HCT116 (cell line): ENCODE measurements around the gene HFM1. TPM values are rescaled to one million over a fixed set of nuclear protein-coding genes. Genes with fewer than 3 reads are reported as not detected.
"Not testable (repeated sequence)": the region's sequence is repeated elsewhere in the genome, so short reads cannot be mapped to it uniquely, and the experiment has no call there.

Experiments
- ATAC-seq: fragments of 200-7000 bp; cut with Tn5 transposase; 2 replicates; pipeline ENCODE4 v1.9.1; 2020; ENCODE audit warnings: mild to moderate bottlenecking, moderate library complexity
- BruUV-seq: library from RNA; stranded (reverse); fragments of 400-500 nt; replicated peaks from 2 replicates; lab custom pipeline; 2021; lab: Mats Ljungman, UMichigan
- CTCF ChIA-PET: fragments of 300-600 bp; sonication (Branson Sonifier 250); formaldehyde crosslinking; loops from one replicate; lab custom pipeline; 2021; ENCODE audit warnings: antibody characterized with exemption; lab: Charles Lee
- POLR2A ChIA-PET: fragments of 300-600, 350-600 bp; sonication (Branson Sonifier 250); formaldehyde crosslinking; loops from one replicate; lab custom pipeline; 2021; ENCODE audit warnings: antibody characterized with exemption; lab: Charles Lee
- RAD21 ChIA-PET, 2 experiments: fragments of 300-600 bp; sonication (Branson Sonifier 250); formaldehyde crosslinking; loops; one replicate each; lab custom pipeline; 2023; ENCODE audit warnings: low total read pairs in 2 of 2; ENCODE audit not compliant: uncharacterized antibody in 2 of 2, unreplicated experiment in 2 of 2, low non-redundant PET in 1 of 2; lab: Charles Lee
- DNase-seq: peaks from one replicate; pipeline ENCODE4 v3.0.0-alpha.2; 2010; ENCODE audit warnings: low read depth, low spot score
- H2AFZ ChIP-seq: fragments of 200-600 bp; shearing (Covaris generic), sonication (generic); 2 replicates; pipeline ENCODE4 v1.6.1; 2017; ENCODE audit warnings: low read depth, mixed run types, mixed read lengths, antibody characterized with exemption, low read length; ENCODE audit not compliant: poor library complexity, severe bottlenecking
- H3K27ac ChIP-seq: 2 replicates; pipeline ENCODE4 v1.5.1; 2012; ENCODE audit warnings: low read depth, low read length
- H3K27me3 ChIP-seq: fragments of 200-600 bp; sonication (generic); 2 replicates; pipeline ENCODE4 v1.6.1; 2016; ENCODE audit warnings: mixed run types, low read length, mixed read lengths; ENCODE audit not compliant: insufficient read depth
- H3K36me3 ChIP-seq, 2 experiments: fragments of 200-500 bp in 1 of 2; fragments of 200-600 bp in 1 of 2; sonication (Bioruptor generic) in 1 of 2; sonication (generic) in 1 of 2; 2 replicates each; pipeline versions ENCODE4 v1.5.1 to v1.6.1; 2014 to 2016; ENCODE audit warnings: low read length in 2 of 2, inconsistent platforms in 1 of 2, mixed read lengths in 1 of 2, mixed run types in 1 of 2; ENCODE audit not compliant: insufficient read depth in 2 of 2, control insufficient read depth in 1 of 2
- H3K4me1 ChIP-seq, 2 experiments: fragments of 200-600 bp in 1 of 2; sonication (generic) in 1 of 2; 2 replicates each; pipeline versions ENCODE4 v1.5.1 to v1.6.1; 2012 to 2017; ENCODE audit warnings: low read length in 2 of 2, inconsistent platforms in 1 of 2, mild to moderate bottlenecking in 1 of 2, mixed read lengths in 1 of 2, mixed run types in 1 of 2, moderate library complexity in 1 of 2; ENCODE audit not compliant: insufficient read depth in 2 of 2, control insufficient read depth in 1 of 2
- H3K4me2 ChIP-seq: fragments of 200-600 bp; sonication (generic); 2 replicates; pipeline ENCODE4 v1.6.1; 2017; ENCODE audit warnings: mixed run types, low read length, mixed read lengths
- H3K4me3 ChIP-seq, 2 experiments: fragments of 200-600 bp in 1 of 2; sonication (generic) in 1 of 2; replicated peaks in 1 of 2; 2 replicates each; pipeline ENCODE4 v1.5.1; 2011 to 2016; ENCODE audit warnings: low read length in 2 of 2, control low read depth in 1 of 2, low read depth in 1 of 2, mild to moderate bottlenecking in 1 of 2, mixed read lengths in 1 of 2, mixed run types in 1 of 2
- H3K79me2 ChIP-seq: fragments of 200-600 bp; sonication (generic); 2 replicates; pipeline ENCODE4 v1.6.1; 2017; ENCODE audit warnings: mild to moderate bottlenecking, mixed run types, low read length, moderate library complexity, mixed read lengths; ENCODE audit not compliant: insufficient read depth
- H3K9ac ChIP-seq: fragments of 200-600 bp; sonication (generic); 2 replicates; pipeline ENCODE4 v1.6.1; 2016; ENCODE audit warnings: low read length, mixed read lengths
- H3K9me2 ChIP-seq: fragments of 200-600 bp; sonication (generic), shearing (Covaris generic); 2 replicates; pipeline ENCODE4 v1.6.1; 2017; ENCODE audit warnings: mixed run types, mild to moderate bottlenecking, moderate library complexity; ENCODE audit not compliant: insufficient read depth
- H3K9me3 ChIP-seq, 2 experiments: fragments of 200-500 bp in 1 of 2; fragments of 200-600 bp in 1 of 2; sonication (Bioruptor generic) in 1 of 2; sonication (generic) in 1 of 2; 2 replicates each; pipeline ENCODE4 v1.6.1; 2014 to 2017; ENCODE audit warnings: low read length in 2 of 2, mixed read lengths in 2 of 2, inconsistent platforms in 1 of 2, low read depth in 1 of 2, mild to moderate bottlenecking in 1 of 2, mixed run types in 1 of 2, moderate library complexity in 1 of 2; ENCODE audit not compliant: control insufficient read depth in 1 of 2, insufficient read depth in 1 of 2
- H4K20me1 ChIP-seq: fragments of 200-600 bp; sonication (generic), shearing (Covaris generic); 2 replicates; pipeline ENCODE4 v1.6.1; 2017; ENCODE audit warnings: mixed run types, mild to moderate bottlenecking, moderate library complexity; ENCODE audit not compliant: insufficient read depth
- CBX3 ChIP-seq: IDR thresholded peaks from 2 replicates; pipeline ENCODE4 v1.6.1; 2012; ENCODE audit warnings: low read depth
- CEBPB ChIP-seq: IDR thresholded peaks from 2 replicates; pipeline ENCODE4 v1.6.1; 2012; ENCODE audit warnings: low read depth
- EGR1 ChIP-seq: IDR thresholded peaks from 2 replicates; pipeline ENCODE4 v1.6.1; 2012; ENCODE audit warnings: low read depth
- ELF1 ChIP-seq: IDR thresholded peaks from 2 replicates; pipeline ENCODE4 v1.6.1; 2012; ENCODE audit warnings: low read depth, borderline replicate concordance
- JUND ChIP-seq: IDR thresholded peaks from 2 replicates; pipeline ENCODE4 v1.6.1; 2012
- MAX ChIP-seq: IDR thresholded peaks from 2 replicates; pipeline ENCODE4 v1.6.1; 2012
- POLR2AphosphoS5 ChIP-seq: IDR thresholded peaks from 2 replicates; pipeline ENCODE4 v1.6.1; 2011; ENCODE audit warnings: mild to moderate bottlenecking, low read depth, low read length, moderate library complexity
- RAD21 ChIP-seq: IDR thresholded peaks from 2 replicates; pipeline ENCODE4 v1.6.1; 2012; ENCODE audit warnings: low read depth, mild to moderate bottlenecking
- REST ChIP-seq: IDR thresholded peaks from 2 replicates; pipeline ENCODE4 v1.6.1; 2012; ENCODE audit warnings: low read depth
- SIN3A ChIP-seq: IDR thresholded peaks from 2 replicates; pipeline ENCODE4 v1.6.1; 2012; ENCODE audit warnings: low read depth
- SP1 ChIP-seq: IDR thresholded peaks from 2 replicates; pipeline ENCODE4 v1.6.1; 2012; ENCODE audit warnings: low read depth
- TCF7L2 ChIP-seq: IDR thresholded peaks from 2 replicates; pipeline ENCODE4 v1.7.0; 2011; ENCODE audit warnings: borderline replicate concordance, inconsistent platforms; ENCODE audit not compliant: insufficient read depth, insufficient read length; ENCODE audit errors: extremely low read depth
- ZBTB33 ChIP-seq: IDR thresholded peaks from 2 replicates; pipeline ENCODE4 v1.6.1; 2011; ENCODE audit warnings: mild to moderate bottlenecking, low read length, moderate library complexity; ENCODE audit not compliant: insufficient replicate concordance; ENCODE audit errors: extremely low read depth
- ZFX ChIP-seq: fragments of 450-650 bp; IDR thresholded peaks from 2 replicates; pipeline ENCODE4 v1.6.1; 2017
- ZNF274 ChIP-seq: fragments of 200-500 bp; sonication (Bioruptor generic); IDR thresholded peaks from 2 replicates; pipeline ENCODE4 v1.6.1; 2014; ENCODE audit warnings: mild to moderate bottlenecking, low read depth, low read length, inconsistent platforms
- intact Hi-C: fragments of 100-400 bp; cut with micrococcal nuclease; formaldehyde crosslinking; loops from 2 replicates; pipeline ENCODE4 v1.10.0; 2022
- total RNA-seq: library from RNA; stranded (reverse); gene quantifications from one replicate; pipeline ENCODE4 v1.2.1, GENCODE V29; 2021; ENCODE audit not compliant: unreplicated experiment

Gene HFM1
- total RNA-seq, 1 experiment from 2014 or later = 0.07 TPM

- DNase-seq = no peak
- ChIA-PET RAD21 (no interaction called here), CTCF (no interaction called here), POLR2A (no interaction called here)
- Histone ChIP-seq H4K20me1 (no peaks in the 10 kb centered on the region), H3K4me2 (no peak overlapping the region), H3K79me2 (no peaks in the 10 kb centered on the region), H3K4me1 (no peaks in the 10 kb centered on the region), H3K9ac (no peak overlapping the region), H3K36me3 (no peaks in the 10 kb centered on the region), H3K27ac (no peak overlapping the region), H2AFZ (no peak overlapping the region), H3K9me3 (no peaks in the 10 kb centered on the region), H3K27me3 (no peaks in the 10 kb centered on the region), H3K9me2 (no peaks in the 10 kb centered on the region), H3K4me3 (no peak overlapping the region)
- no peak for TF ChIP-seq SIN3A
- no peak for TF ChIP-seq JUND
- TF ChIP-seq ZNF274 = no peak
- no peak for TF ChIP-seq REST
- TF ChIP-seq TCF7L2 = no peak
- no peak for TF ChIP-seq MAX
- TF ChIP-seq SP1 = no peak
- no peak for TF ChIP-seq CEBPB
- TF ChIP-seq RAD21 = no peak
- no peak for TF ChIP-seq ELF1
- TF ChIP-seq CBX3 = no peak
- TF ChIP-seq ZFX = no peak
- no peak for TF ChIP-seq EGR1
- TF ChIP-seq ZBTB33 = no peak
- no peak for TF ChIP-seq POLR2AphosphoS5
- no peak for ATAC-seq
- no TSS peak for BruUV-seq
- intact Hi-C loops = no loop called here
Observed at GRCh38 chr1:91374086-91374485, 30.6 kb downstream of the HFM1 start.

GRCh38 chr1:91372230-91372629 lies 32.4 kb downstream of the HFM1 start:
- DNase-seq, H3K9me2 ChIP-seq, H3K4me1 ChIP-seq, H3K4me3 ChIP-seq, H3K36me3 ChIP-seq, ATAC-seq, H3K9ac ChIP-seq, H3K27me3 ChIP-seq, H3K4me2 ChIP-seq, H4K20me1 ChIP-seq, CTCF ChIA-PET, BruUV-seq, H3K27ac ChIP-seq, H3K9me3 ChIP-seq, RAD21 ChIA-PET, H3K79me2 ChIP-seq, H2AFZ ChIP-seq, intact Hi-C loops, POLR2A ChIA-PET: not testable (repeated sequence)
